GM12864 (cell line): ENCODE data around the gene OR2T11.
"Not testable (repeated sequence)": the region's sequence is repeated elsewhere in the genome, so short reads cannot be mapped to it uniquely, and the experiment has no call there.

Experiments used
- DNase-seq: peaks from one replicate; pipeline ENCODE4 v3.0.0-alpha.2; 2011; ENCODE audit warnings: low read depth
- H3K4me3 ChIP-seq: 2 replicates; pipeline ENCODE4 v1.5.1; 2011; ENCODE audit warnings: mild to moderate bottlenecking, low read depth, low read length, control low read depth
- TF ChIP-seq, protein P1 (sequence below): IDR thresholded peaks from 2 replicates; pipeline ENCODE4 v1.5.1; 2011; ENCODE audit warnings: low read depth, mild to moderate bottlenecking, moderate library complexity, low read length, control low read depth, inconsistent platforms; ENCODE audit errors: missing control alignments

Gene OR2T11

DNA sequence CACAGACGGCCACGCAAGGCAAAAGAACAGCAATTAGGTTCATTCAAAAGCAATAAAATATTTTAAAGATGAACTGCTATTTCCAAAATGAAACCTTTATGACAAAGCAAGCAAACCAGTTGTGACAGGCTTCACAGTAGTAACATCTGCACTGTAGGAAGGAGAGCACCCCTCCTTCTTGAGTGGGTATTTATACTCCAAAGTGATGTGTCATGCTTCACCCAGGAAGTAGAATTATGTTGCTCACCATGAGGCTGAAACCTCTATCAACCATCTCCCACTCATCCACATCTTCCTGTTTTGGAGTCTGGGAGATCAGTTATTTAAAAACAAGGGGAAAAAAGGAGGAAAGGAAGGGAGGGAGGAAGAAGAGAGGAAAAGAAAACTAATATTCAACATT is 38.3 kb downstream of the OR2T11 start:
- TF ChIP-seq, protein P1, sequence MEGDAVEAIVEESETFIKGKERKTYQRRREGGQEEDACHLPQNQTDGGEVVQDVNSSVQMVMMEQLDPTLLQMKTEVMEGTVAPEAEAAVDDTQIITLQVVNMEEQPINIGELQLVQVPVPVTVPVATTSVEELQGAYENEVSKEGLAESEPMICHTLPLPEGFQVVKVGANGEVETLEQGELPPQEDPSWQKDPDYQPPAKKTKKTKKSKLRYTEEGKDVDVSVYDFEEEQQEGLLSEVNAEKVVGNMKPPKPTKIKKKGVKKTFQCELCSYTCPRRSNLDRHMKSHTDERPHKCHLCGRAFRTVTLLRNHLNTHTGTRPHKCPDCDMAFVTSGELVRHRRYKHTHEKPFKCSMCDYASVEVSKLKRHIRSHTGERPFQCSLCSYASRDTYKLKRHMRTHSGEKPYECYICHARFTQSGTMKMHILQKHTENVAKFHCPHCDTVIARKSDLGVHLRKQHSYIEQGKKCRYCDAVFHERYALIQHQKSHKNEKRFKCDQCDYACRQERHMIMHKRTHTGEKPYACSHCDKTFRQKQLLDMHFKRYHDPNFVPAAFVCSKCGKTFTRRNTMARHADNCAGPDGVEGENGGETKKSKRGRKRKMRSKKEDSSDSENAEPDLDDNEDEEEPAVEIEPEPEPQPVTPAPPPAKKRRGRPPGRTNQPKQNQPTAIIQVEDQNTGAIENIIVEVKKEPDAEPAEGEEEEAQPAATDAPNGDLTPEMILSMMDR: no peak
- DNase-seq: no peak
- no peak overlapping the region for H3K4me3 ChIP-seq

DNA sequence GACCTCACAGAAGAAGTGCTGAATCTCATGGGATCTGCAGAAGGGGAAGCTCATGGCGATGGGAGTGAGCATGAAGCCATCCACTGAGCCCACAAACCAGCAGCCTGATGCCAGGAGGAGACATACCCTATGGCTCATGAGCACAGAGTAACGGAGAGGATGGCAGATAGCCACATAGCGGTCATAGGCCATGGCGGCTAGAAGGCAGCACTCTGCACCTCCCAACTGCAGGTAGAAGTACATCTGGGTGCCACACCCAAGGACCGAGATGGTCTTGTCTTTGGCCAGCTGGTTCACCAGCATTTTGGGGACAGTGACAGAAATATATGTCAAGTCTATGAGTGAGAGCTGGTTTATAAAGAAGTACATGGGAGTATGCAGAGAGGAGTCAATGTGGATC is 41.7 kb downstream of the OR2T11 start:
- no peak for DNase-seq
- TF ChIP-seq, protein P1: no peak
- H3K4me3 ChIP-seq: no peak overlapping the region

DNA sequence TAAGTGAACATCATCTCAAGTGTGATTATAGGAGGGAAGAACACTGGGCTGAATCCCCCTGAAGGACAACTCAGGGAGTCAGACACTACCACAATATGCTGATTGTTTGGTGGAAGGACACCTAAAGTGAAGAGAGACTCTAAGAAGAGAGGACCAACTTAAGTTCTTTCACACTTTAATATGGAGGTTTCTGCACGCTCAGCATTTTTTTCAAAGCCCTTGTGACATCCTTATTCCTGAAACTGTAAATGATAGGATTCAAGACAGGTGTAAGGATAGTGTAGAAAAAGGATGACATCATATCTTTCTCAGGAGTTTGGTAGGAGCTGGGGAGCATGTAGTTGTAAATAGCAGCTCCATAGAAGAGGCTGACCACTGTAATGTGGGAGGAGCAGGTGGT is 42.2 kb downstream of the OR2T11 start:
- H3K4me3 ChIP-seq: no peak overlapping the region
- DNase-seq: no peak
- TF ChIP-seq, protein P1: no peak

DNA sequence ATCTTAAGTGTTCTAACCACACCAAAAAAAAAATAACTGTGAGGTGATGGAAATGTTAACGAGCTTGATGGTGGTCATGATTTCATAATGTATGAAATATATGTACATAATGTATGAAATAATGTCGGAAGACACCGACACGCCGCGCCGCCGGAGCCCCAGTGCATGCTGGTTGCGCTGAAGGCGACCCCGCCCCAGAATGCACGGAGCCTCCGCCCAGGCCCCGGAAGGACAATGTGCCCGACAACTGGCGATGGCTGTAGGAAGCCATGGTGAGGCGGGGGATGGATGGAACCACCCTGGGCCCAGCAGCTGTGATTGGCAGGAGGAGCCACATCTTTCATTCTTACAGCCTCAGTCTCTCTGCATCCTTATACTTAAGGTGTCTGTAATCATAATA is 44.8 kb downstream of the OR2T11 start:
- H3K4me3 ChIP-seq: no peak overlapping the region
- TF ChIP-seq, protein P1: no peak
- no peak for DNase-seq

DNA sequence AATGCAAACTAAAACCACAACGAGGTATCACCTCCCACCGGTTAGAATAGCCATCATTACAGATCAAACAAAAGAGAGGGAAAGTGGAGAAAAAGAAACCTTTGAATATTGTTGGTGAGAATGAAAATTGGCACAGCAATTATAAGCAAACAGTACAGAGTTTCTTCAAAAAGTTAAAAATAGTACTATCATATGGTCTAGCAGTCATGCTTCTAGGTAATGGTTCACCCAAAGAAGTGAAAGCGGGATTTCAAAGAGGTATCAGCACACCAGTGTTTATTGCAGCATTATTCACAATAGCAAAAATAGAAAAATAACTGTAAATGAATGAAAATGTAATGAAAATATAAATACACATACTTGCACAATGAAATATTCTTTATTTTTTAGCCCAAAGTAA is 45.6 kb downstream of the OR2T11 start:
- DNase-seq: no peak
- TF ChIP-seq, protein P1: no peak
- H3K4me3 ChIP-seq: no peak overlapping the region

DNA sequence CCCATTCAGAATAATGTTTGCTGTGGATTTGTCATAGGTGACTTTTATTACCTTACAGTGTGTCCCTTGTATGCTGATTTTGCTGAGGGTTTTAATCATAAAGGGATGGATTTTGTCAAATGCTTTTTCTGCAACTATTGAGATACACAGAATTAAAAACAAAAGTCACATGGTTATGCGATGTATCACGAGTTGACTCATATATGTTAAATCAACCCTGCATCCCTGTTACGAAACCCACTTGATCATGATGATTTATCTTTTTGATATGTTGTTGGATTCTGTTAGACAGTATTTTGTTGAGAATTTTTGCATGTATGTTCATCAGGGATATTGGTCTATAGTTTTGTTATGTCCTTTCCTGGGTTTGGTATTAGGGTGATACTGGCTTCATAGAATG is 49.6 kb downstream of the OR2T11 start:
- TF ChIP-seq, protein P1: no peak
- no peak overlapping the region for H3K4me3 ChIP-seq
- no peak for DNase-seq

DNA sequence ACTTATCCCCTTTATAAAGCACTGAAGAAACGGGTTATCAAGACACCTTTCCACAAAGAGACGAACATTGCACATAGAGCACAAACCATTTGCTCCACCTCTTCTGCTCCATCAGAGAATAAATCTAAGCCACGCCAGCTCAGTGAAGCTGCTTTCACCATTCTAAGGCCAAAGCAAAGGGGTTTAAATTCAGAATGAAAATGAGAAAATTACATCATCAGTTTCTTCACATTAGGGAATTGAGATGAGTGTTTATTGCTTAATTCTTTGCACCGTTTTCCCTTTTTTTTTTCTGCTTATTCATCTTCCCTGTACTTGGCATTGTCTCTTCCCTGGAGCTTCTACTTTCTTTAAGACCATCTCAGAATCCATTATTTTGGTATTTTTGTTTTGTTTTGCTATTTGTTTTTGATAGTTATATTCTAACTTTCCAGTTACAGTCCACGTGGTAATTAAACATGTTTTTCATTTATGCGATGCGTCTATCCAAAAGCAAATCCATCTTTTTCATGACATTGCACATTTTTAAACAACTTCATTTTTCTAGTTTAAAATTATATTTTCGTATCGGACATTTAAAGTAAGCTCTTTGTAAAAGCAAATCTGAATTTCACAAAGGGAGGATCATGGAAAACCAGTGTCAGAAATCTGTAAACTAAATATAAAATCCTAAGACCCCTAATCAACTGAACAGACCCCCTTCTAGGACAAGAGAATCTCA is 58.5 kb downstream of the OR2T11 start:
- TF ChIP-seq, protein P1: no peak
- no peak overlapping the region for H3K4me3 ChIP-seq
- no peak for DNase-seq

DNA sequence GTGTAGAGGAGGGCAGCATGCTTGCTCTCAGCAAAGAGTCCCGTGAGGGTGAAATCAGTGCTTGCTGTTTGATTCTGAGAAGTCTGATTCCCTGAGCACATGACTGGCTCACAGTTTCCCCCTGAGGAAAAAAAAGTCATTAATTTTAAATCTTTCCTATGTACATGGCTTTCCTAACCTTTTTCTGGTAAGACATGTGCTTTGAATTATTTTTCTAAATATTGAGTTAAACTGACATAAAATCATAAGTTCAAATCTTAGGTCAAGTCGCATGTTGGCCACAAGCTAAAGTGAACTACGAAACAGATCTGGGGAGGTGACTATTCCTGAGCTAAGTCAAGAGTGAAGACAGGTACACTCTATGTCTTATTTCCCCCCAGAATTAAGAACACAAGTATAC is 60.2 kb downstream of the OR2T11 start, which contains the start of gene OR2T34:
Gene OR2T34, minus strand, starts transcription at position 101 of the 400 bp plus-strand sequence. Its CDS starts 0 bp downstream, at position 101.
- H3K4me3 ChIP-seq, DNase-seq: not testable (repeated sequence)

DNA sequence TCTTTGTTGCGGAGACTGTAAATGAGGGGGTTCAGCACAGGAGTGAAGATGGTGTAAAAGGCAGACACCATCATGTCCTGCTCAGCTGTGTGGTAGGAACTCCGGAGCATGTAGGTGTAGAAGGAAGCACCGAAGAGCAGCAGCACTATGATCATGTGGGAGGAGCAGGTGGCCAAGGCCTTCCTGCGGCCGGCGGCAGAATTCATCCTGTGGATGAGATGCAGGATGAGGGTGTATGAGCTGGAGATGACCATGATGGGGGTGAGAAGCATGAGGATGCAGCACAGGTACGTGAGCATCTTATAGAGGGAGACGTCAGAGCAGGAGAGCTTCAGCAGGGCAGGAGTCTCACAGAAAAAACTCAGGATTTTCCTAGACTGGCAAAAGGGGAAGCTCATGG is 61.0 kb downstream of the OR2T11 start:
- not testable (repeated sequence) for H3K4me3 ChIP-seq

More for the DNA sequence above, 61.0 kb downstream of the OR2T11 start:
- not testable (repeated sequence) for DNase-seq
